NT2/D1 (cell line): ENCODE results near the gene GSTCD.

ENCODE experiments used
- YY1 ChIP-seq: IDR thresholded peaks from 2 replicates; pipeline ENCODE4 v1.6.1; 2011; ENCODE audit not compliant: insufficient read length, insufficient read depth
- ZNF274 ChIP-seq: IDR thresholded peaks from 2 replicates; pipeline ENCODE4 v1.6.1; 2011; ENCODE audit warnings: mild to moderate bottlenecking, low read depth, low read length

- TF ChIP-seq ZNF274 (no peak), YY1 (no peak)
These were observed 77.2 kb downstream of the GSTCD start for GRCh38 chr4:105785792-105786191.
